T47D (cell line): Measurements from ENCODE around the gene DIPK2B.

Experiments
- DNase-seq, 2 experiments: peaks; one replicate each; pipeline versions ENCODE4 v3.0.0 to v3.0.0-alpha.2; 2011 to 2012; ENCODE audit warnings: low read depth in 1 of 2, low spot score in 1 of 2
- JUND ChIP-seq: IDR thresholded peaks from 2 replicates; pipeline ENCODE4 v1.6.1; 2012; ENCODE audit warnings: low read depth
- in situ Hi-C: cut with HindIII; loops from 2 replicates; pipeline ENCODE4 v1.10.0; 2016; ENCODE audit warnings: low sequenced_read_pairs, low pct_unique_long_range_greater_than_20kb

Gene DIPK2B, protein sequence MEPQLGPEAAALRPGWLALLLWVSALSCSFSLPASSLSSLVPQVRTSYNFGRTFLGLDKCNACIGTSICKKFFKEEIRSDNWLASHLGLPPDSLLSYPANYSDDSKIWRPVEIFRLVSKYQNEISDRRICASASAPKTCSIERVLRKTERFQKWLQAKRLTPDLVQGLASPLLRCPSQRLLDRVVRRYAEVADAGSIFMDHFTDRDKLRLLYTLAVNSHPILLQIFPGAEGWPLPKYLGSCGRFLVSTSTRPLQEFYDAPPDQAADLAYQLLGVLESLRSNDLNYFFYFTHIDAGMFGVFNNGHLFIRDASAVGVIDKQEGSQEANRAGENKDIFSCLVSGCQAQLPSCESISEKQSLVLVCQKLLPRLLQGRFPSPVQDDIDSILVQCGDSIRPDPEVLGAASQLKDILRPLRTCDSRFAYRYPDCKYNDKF

DNA sequence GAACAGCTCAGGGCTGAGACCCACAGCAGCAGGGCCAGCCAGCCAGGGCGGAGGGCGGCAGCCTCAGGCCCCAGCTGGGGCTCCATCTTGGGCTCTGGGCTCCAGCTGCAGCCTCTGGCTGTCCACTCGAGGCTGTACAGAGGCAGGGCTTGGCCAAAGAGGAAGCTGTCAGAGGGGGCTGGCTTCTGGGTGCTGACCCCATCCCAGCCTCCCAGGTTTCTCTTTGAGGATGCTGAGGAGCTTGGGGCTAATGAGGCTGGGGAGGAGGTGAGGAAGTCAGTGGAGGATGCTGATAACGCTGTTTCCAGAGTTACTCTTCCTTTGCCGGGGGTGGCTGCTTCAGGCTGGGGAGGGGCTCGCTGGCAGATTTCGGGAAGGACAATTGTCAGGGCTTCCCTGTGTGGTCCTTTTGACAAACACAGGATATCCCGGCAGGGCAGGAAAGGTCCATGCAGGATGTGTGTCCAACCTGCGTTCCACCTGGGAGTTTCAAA, at the start of gene DIPK2B:
Gene DIPK2B, minus strand, starts transcription at position 136 of the 494 bp plus-strand sequence. Its CDS starts 50 bp downstream, at position 86.
- TF ChIP-seq JUND = no peak
- in situ Hi-C loops = no loop called here
- DNase-seq = no peak

DNA sequence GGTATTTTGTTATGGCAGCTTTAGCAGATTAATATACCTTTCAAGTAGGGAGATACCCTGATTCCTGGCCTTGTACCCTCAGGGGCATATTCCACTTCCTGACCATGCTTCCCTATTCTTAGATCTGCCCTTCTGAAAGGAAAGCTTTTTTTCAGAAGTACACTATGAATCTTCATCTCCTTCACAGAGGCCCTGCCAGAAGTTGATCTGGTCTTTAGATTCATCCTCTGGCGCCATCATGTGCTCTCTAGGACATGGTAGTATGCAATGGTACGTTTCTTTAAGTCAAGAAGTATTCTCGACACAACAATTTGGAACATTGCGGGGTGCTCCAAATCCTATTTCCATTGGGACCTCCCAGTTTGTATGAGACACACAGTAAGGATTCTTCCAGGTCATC, 39.6 kb upstream of the DIPK2B start:
- DNase-seq = no peak
- TF ChIP-seq JUND = no peak
- in situ Hi-C loops = no loop called here

DNA sequence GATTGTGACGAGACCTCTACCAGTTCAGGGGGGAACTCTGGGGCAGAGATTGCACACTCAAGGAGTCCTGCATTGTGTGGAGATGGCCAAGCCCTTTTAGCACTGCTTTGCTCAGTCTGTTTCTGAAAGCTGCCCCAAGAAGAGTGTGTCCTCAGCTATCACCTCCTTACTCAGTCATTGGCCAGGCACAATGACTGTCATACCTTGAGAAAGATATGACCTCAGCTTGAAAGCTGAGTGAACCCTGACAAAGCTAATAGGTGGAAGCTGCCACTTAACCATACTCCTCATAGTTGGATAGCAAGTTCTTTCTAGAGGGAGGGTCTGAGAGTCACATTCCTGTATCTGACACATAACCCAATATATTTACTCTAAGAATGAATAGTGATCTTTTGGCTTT, 37.8 kb upstream of the DIPK2B start:
- TF ChIP-seq JUND = no peak
- DNase-seq = no peak
- in situ Hi-C loops = no loop called here

DNA sequence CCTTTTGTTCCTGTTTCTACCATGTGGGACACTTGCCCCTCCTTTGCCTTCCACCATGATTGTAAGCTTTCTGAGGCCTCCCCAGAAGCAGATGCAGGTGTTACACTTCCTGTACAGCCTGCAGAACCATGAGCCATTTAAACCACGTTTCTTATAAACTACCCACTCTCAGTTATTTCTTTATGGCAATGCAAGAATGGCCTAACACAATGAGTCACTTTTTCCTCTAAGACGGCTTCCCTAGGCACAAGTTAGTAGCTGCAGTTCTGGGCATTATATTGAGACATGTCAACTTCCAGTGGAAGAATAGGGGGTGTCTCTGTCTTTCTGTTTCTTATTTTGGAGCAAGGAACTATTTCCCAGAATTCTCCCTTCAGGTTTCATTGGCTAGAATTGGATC, 32.9 kb upstream of the DIPK2B start:
- no peak for DNase-seq
- TF ChIP-seq JUND = no peak
- in situ Hi-C loops = no loop called here

DNA sequence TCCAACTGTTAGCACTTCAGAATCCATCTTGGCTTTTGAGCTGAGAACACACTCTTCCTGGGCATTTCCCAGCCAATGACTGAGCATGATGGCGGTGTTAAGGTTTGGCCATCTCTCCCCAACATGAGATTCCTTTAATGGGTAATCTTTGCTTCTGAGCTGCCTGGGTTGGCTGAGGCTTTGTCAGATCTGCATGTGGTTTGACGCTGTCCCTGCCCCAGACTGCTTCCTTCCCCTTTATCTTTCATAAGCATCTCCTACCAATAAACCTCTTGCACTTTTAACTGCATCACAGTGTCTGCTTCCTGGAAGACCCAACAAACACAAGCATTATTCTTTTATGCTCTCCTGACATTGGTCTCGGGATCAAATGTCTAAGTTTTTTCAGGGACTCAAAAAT, 31.5 kb upstream of the DIPK2B start:
- DNase-seq = no peak
- in situ Hi-C loops = no loop called here
- TF ChIP-seq JUND = no peak

DNA sequence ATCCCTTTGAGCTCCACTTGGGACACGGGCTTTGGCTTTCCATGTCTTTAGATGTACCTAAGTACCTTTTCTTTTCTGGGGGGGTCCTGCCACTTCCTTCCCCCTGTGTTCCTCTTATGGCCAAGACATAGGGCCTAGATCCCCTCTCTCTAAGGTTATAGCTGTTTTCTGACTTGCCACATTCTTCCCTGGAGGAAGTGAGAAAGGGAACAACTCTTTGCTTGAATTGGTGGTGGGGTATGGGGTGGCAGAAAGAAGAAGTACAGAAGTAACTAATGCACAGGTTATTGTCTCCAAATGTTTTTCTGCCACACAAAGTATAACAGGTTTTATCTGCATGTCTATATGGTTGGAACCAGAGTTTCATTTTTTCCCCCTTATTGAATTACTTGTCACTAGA, 29.7 kb upstream of the DIPK2B start:
- in situ Hi-C loops = no loop called here
- DNase-seq = no peak
- no peak for TF ChIP-seq JUND

DNA sequence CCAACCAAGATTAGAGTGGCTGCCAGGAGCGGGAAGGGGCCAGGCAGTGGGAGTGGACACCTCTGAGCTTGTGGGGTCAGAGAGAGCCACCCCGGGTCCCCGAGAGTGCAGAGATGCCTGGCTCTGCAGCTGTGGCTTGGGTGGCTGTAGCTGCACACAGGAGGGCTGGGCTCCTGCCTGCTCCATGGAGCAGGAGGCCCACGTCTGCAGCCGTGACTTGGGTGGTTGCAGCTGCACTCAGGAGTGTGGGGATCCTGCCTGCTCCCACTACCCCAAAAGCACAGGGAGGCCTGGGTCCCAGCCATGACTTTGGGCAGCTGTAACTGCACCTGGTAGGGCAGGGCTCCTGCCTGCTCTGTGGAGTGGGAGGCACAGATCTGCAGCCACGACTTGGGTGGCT, 28.7 kb upstream of the DIPK2B start:
- no peak for TF ChIP-seq JUND
- DNase-seq = no peak
- in situ Hi-C loops = no loop called here

DNA sequence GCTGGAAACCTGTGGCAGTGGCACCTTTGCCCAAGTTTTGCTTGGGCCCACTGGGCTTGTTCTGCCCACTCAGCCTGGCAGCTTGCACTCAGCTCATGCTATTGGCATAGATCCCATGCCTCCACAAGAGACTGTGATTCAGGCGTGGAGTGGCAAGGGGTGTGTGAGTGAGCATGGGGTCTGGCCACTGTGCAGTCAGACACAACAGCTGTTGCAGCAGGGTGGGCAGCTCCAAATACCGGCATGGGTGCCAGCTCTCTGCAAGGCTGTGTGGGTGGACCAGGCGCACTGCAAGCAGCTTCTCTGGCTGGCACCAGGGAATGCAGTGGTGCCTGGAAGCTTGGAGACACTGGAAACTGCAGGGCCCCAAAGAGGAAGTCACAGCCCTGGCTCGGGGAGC, 27.4 kb upstream of the DIPK2B start:
- no peak for DNase-seq
- in situ Hi-C loops = no loop called here
- TF ChIP-seq JUND = no peak

DNA sequence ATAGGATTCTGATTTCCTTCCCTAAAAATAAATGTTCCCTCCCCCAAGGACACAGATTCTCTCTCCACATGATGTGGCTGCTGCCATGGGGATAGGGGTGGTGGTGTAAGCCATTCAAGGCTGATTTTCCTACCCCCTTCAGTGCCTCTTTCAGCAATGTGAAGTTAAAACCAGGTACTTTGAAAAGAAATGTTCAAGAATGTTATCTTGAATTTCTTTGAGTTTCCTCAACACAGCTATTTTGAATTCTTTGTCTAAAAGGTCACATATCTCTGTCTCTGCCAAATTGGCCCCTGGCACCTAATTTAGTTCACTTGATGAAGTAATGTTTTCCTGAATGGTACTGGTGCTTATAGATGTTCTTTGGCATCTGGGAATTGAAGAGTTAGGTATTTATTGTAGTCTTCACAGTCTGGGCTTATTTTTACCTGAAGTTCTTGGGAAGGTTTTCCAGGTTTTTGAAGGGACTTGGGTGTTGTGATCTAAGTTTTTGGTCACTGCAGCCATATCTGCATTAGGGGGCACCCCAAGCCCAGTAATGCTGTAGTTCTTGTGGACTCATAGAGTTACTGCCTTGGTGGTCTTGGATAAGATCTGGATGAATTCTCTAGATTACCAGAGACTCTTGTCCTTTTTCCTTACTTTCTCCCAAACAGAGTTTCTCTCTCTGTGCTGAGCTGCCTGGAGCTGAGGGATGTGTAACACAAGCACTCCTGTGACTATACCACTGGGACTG, 7.6 kb upstream of the DIPK2B start:
- no peak for TF ChIP-seq JUND
- in situ Hi-C loops = no loop called here
- no peak for DNase-seq

DNA sequence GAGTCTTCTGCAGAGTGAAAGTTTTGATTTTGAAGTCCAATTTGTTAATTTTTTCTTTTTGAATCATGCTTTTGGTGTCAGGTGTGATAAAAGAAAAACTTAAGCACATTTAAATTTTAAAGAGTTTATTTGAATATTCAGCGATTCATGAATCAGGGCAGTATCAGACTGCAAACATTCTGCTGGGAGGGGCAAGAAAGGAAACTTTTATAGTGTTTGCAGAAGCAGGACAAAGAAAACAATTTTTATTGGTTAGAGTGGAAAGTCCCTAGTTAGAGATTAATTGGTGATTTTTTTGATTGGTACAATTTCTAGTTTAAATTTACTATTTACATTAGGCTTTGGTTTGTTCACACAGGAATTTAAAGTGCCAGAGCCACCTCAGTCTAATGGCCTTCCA, 1.5 kb upstream of the DIPK2B start:
- DNase-seq = no peak
- no peak for TF ChIP-seq JUND
- in situ Hi-C loops = no loop called here

DNA sequence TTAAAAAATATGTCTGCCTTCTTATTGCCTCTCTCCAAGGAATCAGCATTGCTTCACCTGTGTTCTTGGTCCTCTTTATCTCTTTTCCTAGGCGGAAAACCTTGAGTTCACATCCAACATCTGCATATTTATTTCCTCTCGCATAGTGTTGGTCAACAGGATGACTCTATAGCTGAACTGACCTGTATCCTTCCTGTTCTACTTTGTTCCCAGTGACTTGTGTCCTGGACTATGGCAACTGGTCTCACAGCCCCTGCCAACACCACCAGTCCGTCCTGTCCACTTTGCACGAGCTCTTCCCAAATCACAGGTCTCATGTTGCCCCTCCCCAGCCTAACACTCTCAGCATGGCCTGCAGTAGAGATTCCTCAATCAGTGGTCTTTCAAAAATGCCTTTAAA, 2.0 kb downstream of the DIPK2B start:
- in situ Hi-C loops = no loop called here
- no peak for DNase-seq
- no peak for TF ChIP-seq JUND

DNA sequence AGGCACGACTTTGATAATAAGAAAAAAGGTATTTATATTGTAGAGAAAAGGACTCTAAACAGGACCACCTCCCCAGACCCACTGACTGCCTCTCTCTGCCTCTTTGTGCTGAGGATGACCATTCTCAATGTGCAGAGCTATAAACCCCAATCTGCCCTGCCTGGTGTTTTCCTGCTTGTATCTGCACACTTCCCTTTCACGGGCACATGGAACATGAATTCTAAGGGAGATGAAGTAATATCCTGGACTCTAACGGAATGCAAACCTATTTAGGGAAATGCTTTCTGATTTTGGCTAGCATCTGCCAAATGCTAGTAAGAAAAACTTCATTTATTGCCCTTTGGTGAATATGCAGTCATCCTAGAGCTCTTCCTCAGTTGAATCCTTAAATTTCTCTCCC, 2.4 kb downstream of the DIPK2B start:
- in situ Hi-C loops = no loop called here
- DNase-seq = no peak
- TF ChIP-seq JUND = no peak

DNA sequence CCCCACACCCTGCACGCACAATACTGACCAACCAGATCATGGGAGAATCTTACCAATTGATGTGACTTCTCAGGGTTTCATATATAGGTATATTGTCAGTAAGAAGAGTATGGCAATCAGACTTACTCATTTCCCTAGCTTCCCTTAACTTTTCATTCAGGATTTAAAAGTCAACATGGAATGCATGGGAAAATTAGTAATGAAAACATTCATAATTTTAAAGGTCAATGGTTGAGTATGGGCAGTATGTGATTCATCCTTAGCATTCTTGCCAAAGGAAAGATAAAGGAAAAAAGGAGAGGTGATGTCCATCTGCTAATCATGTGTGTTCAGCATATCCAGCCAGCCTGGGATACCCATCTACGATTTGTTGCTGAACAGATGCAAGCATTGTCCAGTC, 4.0 kb downstream of the DIPK2B start:
- TF ChIP-seq JUND = no peak
- in situ Hi-C loops = no loop called here
- DNase-seq = no peak
